ENCODE measurements around the gene FKBP8. TPM values are rescaled to one million over a fixed set of nuclear protein-coding genes. Genes with fewer than 3 reads are reported as not detected.

Gene FKBP8
- total and polyA plus RNA-seq, 2 of the 4 experiments (the other 2 are of a cell fraction), result 153 to 289 TPM

DNA sequence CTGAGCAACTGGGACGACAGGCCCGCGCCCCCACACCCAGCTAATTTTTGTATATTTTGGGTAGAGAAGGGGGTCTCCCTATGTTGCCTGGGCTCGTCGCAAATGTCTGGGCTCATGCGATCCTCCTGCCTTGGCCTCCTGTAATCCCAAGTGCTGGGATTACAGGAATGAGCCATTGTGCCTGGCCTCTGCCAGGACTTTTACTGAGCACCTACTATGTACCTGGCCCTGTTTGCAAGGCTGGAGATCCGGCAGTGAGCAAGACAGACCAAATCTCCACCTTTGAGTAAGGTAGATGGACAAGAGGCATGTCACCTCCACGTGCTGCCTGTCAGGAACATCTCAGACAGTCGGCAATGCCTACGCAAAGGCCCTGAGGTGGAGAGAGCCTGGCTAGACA is 6.9 kb downstream of the FKBP8 start:
- peaks cover 66% of the 10 kb centered on the region for H3K36me3 ChIP-seq (ENCODE audit: control insufficient read depth, insufficient read depth, low read length)
- H3K27me3 ChIP-seq (ENCODE audit: control insufficient read depth, insufficient read depth, low read length), result no peaks in the 10 kb centered on the region
- no peak for TF ChIP-seq RAD21 (IDR thresholded peaks at IDR 0.05; ENCODE audit: low read length)
- H3K4me3 ChIP-seq (ENCODE audit: insufficient read depth, low read depth, low read length), result no peak overlapping the region
- no peak overlapping the region for H2BK15ac ChIP-seq (ENCODE audit: low read depth, low read length)
- H2BK120ac ChIP-seq (ENCODE audit: low read depth, low read length), result no peak overlapping the region
- H3K14ac ChIP-seq (replicated peaks; ENCODE audit: low read depth, low read length), result no peak overlapping the region
- H2BK20ac ChIP-seq (ENCODE audit: low read depth, low read length), result no peak overlapping the region
- H3K79me1 ChIP-seq (ENCODE audit: low read depth in 1 of 2, low read length in 2 of 2), result peaks cover 12 to 37% of the 10 kb centered on the region in 2 experiments
- dilution Hi-C loops (cut with HindIII; ENCODE audit: low sequenced_read_pairs, unreplicated experiment) (no loop called here), in situ Hi-C loops (cut with MboI; ENCODE audit: low sequenced_read_pairs) (no loop called here), intact Hi-C loops (cut with micrococcal nuclease) (no loop called here)
- ChIA-PET POLR2A (ENCODE audit: unreplicated experiment) (no interaction called here), CTCF (no interaction called here)
- no peak overlapping the region for H4K8ac ChIP-seq (ENCODE audit: low read depth in 2 of 2, low read length in 2 of 2)
- H2AK9ac ChIP-seq (replicated peaks; ENCODE audit: low read depth, low read length, poor library complexity), result no peak overlapping the region
- WGBS, 2 experiments (ENCODE audit: extremely low coverage in 2 of 2, insufficient read length in 1 of 2), result 94% methylated on average over 7 of the region's 10 CpGs; no CpG with 5 or more reads in 1 of the 2 experiments
- H3K9me1 ChIP-seq (ENCODE audit: insufficient read depth, low read length), result peaks cover 4% of the 10 kb centered on the region; the same call in 1 of the 2 replicates
- H2AK5ac ChIP-seq (ENCODE audit: low read depth, low read length), result no peak overlapping the region
- BruUV-seq (replicated peaks), result no TSS peak
- H3K56ac ChIP-seq (ENCODE audit: extremely low read depth, insufficient read depth, low read length), result no peak overlapping the region
- H3K9ac ChIP-seq (ENCODE audit: low read depth, low read length), result no peak overlapping the region
- H3K4me2 ChIP-seq (ENCODE audit: low read depth, low read length), result no peak overlapping the region
- DNase-seq, result no peak
- H3K18ac ChIP-seq (ENCODE audit: low read depth, low read length), result no peak overlapping the region
- no peak overlapping the region for H4K5ac ChIP-seq (ENCODE audit: low read depth, low read length)
- no peak for ATAC-seq (ENCODE audit: low read depth)
- no peaks in the 10 kb centered on the region for H4K20me1 ChIP-seq (ENCODE audit: insufficient read depth, low read length)
- H3K9me3 ChIP-seq (ENCODE audit: control insufficient read depth, insufficient read depth, low read length), result no peaks in the 10 kb centered on the region
- H3K27ac ChIP-seq (ENCODE audit: insufficient read depth, low read length), result no peak overlapping the region
- H3K23ac ChIP-seq (ENCODE audit: low read depth, low read length), result no peak overlapping the region
- no peak overlapping the region for H2BK5ac ChIP-seq (ENCODE audit: low read depth, low read length, poor library complexity, severe bottlenecking)
- no peaks in the 10 kb centered on the region; the same call in 1 of the 2 replicates for H3K4me1 ChIP-seq (ENCODE audit: control insufficient read depth, insufficient read depth, low read length)
- no peak overlapping the region for H3K4ac ChIP-seq (ENCODE audit: low read depth, low read length)
- H2AFZ ChIP-seq (replicated peaks; ENCODE audit: low read length, poor library complexity), result no peak overlapping the region
- no peak overlapping the region for H4K91ac ChIP-seq (ENCODE audit: insufficient read depth, low read depth, low read length)

Data from IMR-90 (cell line).